SK-N-SH treated with all-trans-retinoic acid at 6 μM for 48 hours (cell line): ENCODE measurements around the gene CDC42EP5.

Source experiments
- ATAC-seq: fragments of 200-7000 bp; cut with Tn5 transposase; 3 replicates; pipeline ENCODE4 v1.9.1; 2020; ENCODE audit warnings: mild to moderate bottlenecking, moderate library complexity
- ARNTL ChIP-seq: fragments of 450-650 bp; formaldehyde crosslinking; IDR thresholded peaks from 2 replicates; pipeline ENCODE4 v1.5.0; 2020; ENCODE audit warnings: low read depth, mild to moderate bottlenecking, moderate library complexity, borderline replicate concordance
- BACH2 ChIP-seq: fragments of 250-450 bp; sonication (Bioruptor Pico); IDR thresholded peaks from 2 replicates; pipeline ENCODE4 v1.9.0; 2021; ENCODE audit warnings: mild to moderate bottlenecking, borderline replicate concordance
- CREB5 ChIP-seq: fragments of 250-450 bp; sonication (Bioruptor Pico); IDR thresholded peaks from 2 replicates; pipeline ENCODE4 v1.5.1; 2020; ENCODE audit warnings: low read depth, mild to moderate bottlenecking, moderate library complexity
- CSDC2 ChIP-seq: fragments of 250-450 bp; sonication (Bioruptor Pico); IDR thresholded peaks from 2 replicates; pipeline ENCODE4 v1.5.0; 2020; ENCODE audit warnings: mild to moderate bottlenecking, moderate library complexity
- CSRNP3 ChIP-seq: fragments of 250-450 bp; sonication (Bioruptor Pico); IDR thresholded peaks from 2 replicates; pipeline ENCODE4 v1.5.1; 2021; ENCODE audit warnings: mild to moderate bottlenecking, moderate library complexity
- ESRRG ChIP-seq: fragments of 250-450 bp; sonication (Bioruptor Pico); IDR thresholded peaks from 2 replicates; pipeline ENCODE4 v1.6.1; 2021; ENCODE audit warnings: mild to moderate bottlenecking
- GLIS3 ChIP-seq: fragments of 250-450 bp; sonication (Bioruptor Pico); IDR thresholded peaks from 2 replicates; pipeline ENCODE4 v1.5.0; 2020; ENCODE audit warnings: mild to moderate bottlenecking, moderate library complexity
- OSR1 ChIP-seq: fragments of 250-450 bp; sonication (Bioruptor Pico); IDR thresholded peaks from 2 replicates; pipeline ENCODE4 v1.8.0; 2022; ENCODE audit warnings: moderate library complexity, mild to moderate bottlenecking, inconsistent platforms
- RARB ChIP-seq: fragments of 250-450 bp; sonication (Bioruptor Pico); IDR thresholded peaks from 2 replicates; pipeline ENCODE4 v1.8.0; 2021; ENCODE audit warnings: mild to moderate bottlenecking, moderate library complexity
- SNAI2 ChIP-seq: fragments of 250-450 bp; sonication (Bioruptor Pico); IDR thresholded peaks from 2 replicates; pipeline ENCODE4 v1.5.0; 2020; ENCODE audit warnings: mild to moderate bottlenecking, moderate library complexity
- TCF4 ChIP-seq: fragments of 250-450 bp; sonication (Bioruptor Pico); IDR thresholded peaks from 2 replicates; pipeline ENCODE4 v1.8.0; 2021; ENCODE audit warnings: mild to moderate bottlenecking, moderate library complexity, borderline replicate concordance
- TOX ChIP-seq: fragments of 250-450 bp; sonication (Bioruptor Pico); IDR thresholded peaks from 2 replicates; pipeline ENCODE4 v1.8.0; 2021; ENCODE audit warnings: mild to moderate bottlenecking, moderate library complexity, borderline replicate concordance
- ZC3H10 ChIP-seq: fragments of 250-450 bp; sonication (Bioruptor Pico); IDR thresholded peaks from 2 replicates; pipeline ENCODE4 v1.5.1; 2021; ENCODE audit warnings: mild to moderate bottlenecking, moderate library complexity
- ZFP3 ChIP-seq: fragments of 250-450 bp; sonication (Bioruptor Pico); IDR thresholded peaks from 2 replicates; pipeline ENCODE4 v1.5.0; 2020; ENCODE audit warnings: mild to moderate bottlenecking, moderate library complexity
- ZFP30 ChIP-seq: fragments of 450-650 bp; formaldehyde crosslinking; IDR thresholded peaks from 2 replicates; pipeline ENCODE4 v1.5.0; 2022; ENCODE audit warnings: mild to moderate bottlenecking, moderate library complexity
- ZNF565 ChIP-seq: fragments of 450-650 bp; formaldehyde crosslinking; conservative IDR thresholded peaks from 2 replicates; pipeline ENCODE4 v1.5.0; 2020; ENCODE audit warnings: low read depth, mild to moderate bottlenecking, moderate library complexity
- ZNF70 ChIP-seq: fragments of 450-650 bp; formaldehyde crosslinking; IDR thresholded peaks from 2 replicates; pipeline ENCODE4 v1.5.0; 2020; ENCODE audit warnings: mild to moderate bottlenecking, moderate library complexity
- ZNF8 ChIP-seq: fragments of 450-650 bp; formaldehyde crosslinking; IDR thresholded peaks from 2 replicates; pipeline ENCODE4 v1.5.0; 2020; ENCODE audit warnings: mild to moderate bottlenecking, moderate library complexity
- TF ChIP-seq, protein P1 (sequence below): fragments of 250-450 bp; sonication (Bioruptor Pico); IDR thresholded peaks from 2 replicates; pipeline ENCODE4 v1.8.0; 2021; ENCODE audit warnings: low read depth, mild to moderate bottlenecking, moderate library complexity, borderline replicate concordance
- TF ChIP-seq, protein P2 (sequence below): fragments of 250-450 bp; sonication (Bioruptor Pico); IDR thresholded peaks from 2 replicates; pipeline ENCODE4 v1.5.0; 2020; ENCODE audit warnings: mild to moderate bottlenecking, moderate library complexity
- TF ChIP-seq, protein P3 (sequence below): fragments of 250-450 bp; sonication (Bioruptor Pico); IDR thresholded peaks from 2 replicates; pipeline ENCODE4 v1.8.0; 2020; ENCODE audit warnings: mild to moderate bottlenecking, moderate library complexity, borderline replicate concordance

Gene CDC42EP5

DNA sequence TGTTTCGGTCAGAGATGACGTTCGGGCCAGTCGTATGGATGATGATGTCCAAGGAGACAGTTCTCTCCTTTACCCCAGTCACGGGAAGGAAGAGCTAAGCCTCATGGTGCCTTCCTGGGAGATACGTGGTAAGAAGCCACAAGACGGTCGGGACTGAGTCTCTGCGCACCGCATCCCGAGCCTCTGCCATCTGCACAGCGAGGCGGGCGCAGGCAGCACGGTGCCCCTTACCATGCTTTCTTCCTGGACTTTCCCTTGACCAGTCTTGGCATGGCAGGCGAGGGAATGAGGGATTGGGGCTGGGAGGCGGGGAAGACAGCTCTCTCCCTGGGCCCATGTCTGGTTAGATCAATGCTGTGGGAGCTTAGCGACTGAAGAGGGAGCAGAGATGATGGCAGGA, 19.5 kb upstream of the CDC42EP5 start:
- TF ChIP-seq RARB (CRISPR knock-in tag) (no peak), GLIS3 (CRISPR knock-in tag) (no peak), ZFP30 (CRISPR knock-in tag) (no peak), ZNF8 (CRISPR knock-in tag) (no peak), TOX (CRISPR knock-in tag) (no peak), ESRRG (CRISPR knock-in tag) (no peak), ZNF565 (CRISPR knock-in tag) (no peak), CREB5 (CRISPR knock-in tag) (no peak), ZFP3 (CRISPR knock-in tag) (no peak), ZNF70 (CRISPR knock-in tag) (no peak), ARNTL (CRISPR knock-in tag) (no peak), BACH2 (CRISPR knock-in tag) (no peak), TCF4 (CRISPR knock-in tag) (no peak), OSR1 (no peak), SNAI2 (no peak), CSRNP3 (no peak)
- TF ChIP-seq, protein P1, sequence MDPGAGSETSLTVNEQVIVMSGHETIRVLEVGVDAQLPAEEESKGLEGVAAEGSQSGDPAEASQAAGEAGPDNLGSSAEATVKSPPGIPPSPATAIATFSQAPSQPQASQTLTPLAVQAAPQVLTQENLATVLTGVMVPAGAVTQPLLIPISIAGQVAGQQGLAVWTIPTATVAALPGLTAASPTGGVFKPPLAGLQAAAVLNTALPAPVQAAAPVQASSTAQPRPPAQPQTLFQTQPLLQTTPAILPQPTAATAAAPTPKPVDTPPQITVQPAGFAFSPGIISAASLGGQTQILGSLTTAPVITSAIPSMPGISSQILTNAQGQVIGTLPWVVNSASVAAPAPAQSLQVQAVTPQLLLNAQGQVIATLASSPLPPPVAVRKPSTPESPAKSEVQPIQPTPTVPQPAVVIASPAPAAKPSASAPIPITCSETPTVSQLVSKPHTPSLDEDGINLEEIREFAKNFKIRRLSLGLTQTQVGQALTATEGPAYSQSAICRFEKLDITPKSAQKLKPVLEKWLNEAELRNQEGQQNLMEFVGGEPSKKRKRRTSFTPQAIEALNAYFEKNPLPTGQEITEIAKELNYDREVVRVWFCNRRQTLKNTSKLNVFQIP (CRISPR knock-in tag): no peak
- TF ChIP-seq, protein P2, sequence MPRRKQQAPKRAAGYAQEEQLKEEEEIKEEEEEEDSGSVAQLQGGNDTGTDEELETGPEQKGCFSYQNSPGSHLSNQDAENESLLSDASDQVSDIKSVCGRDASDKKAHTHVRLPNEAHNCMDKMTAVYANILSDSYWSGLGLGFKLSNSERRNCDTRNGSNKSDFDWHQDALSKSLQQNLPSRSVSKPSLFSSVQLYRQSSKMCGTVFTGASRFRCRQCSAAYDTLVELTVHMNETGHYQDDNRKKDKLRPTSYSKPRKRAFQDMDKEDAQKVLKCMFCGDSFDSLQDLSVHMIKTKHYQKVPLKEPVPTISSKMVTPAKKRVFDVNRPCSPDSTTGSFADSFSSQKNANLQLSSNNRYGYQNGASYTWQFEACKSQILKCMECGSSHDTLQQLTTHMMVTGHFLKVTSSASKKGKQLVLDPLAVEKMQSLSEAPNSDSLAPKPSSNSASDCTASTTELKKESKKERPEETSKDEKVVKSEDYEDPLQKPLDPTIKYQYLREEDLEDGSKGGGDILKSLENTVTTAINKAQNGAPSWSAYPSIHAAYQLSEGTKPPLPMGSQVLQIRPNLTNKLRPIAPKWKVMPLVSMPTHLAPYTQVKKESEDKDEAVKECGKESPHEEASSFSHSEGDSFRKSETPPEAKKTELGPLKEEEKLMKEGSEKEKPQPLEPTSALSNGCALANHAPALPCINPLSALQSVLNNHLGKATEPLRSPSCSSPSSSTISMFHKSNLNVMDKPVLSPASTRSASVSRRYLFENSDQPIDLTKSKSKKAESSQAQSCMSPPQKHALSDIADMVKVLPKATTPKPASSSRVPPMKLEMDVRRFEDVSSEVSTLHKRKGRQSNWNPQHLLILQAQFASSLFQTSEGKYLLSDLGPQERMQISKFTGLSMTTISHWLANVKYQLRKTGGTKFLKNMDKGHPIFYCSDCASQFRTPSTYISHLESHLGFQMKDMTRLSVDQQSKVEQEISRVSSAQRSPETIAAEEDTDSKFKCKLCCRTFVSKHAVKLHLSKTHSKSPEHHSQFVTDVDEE (CRISPR knock-in tag): no peak
- no peak for ATAC-seq

GRCh38 chr19:54489766-54490165, 16.7 kb upstream of the CDC42EP5 start:
- TF ChIP-seq CSRNP3 (no peak), TCF4 (CRISPR knock-in tag) (no peak), CREB5 (CRISPR knock-in tag) (no peak), ZC3H10 (CRISPR knock-in tag) (no peak), BACH2 (CRISPR knock-in tag) (no peak), RARB (CRISPR knock-in tag) (no peak), ESRRG (CRISPR knock-in tag) (no peak), CSDC2 (CRISPR knock-in tag) (no peak), ZNF565 (CRISPR knock-in tag) (no peak), ARNTL (CRISPR knock-in tag) (no peak), ZFP3 (CRISPR knock-in tag) (no peak), SNAI2 (no peak)
- TF ChIP-seq, protein P1 (CRISPR knock-in tag): no peak
- TF ChIP-seq, protein P3, sequence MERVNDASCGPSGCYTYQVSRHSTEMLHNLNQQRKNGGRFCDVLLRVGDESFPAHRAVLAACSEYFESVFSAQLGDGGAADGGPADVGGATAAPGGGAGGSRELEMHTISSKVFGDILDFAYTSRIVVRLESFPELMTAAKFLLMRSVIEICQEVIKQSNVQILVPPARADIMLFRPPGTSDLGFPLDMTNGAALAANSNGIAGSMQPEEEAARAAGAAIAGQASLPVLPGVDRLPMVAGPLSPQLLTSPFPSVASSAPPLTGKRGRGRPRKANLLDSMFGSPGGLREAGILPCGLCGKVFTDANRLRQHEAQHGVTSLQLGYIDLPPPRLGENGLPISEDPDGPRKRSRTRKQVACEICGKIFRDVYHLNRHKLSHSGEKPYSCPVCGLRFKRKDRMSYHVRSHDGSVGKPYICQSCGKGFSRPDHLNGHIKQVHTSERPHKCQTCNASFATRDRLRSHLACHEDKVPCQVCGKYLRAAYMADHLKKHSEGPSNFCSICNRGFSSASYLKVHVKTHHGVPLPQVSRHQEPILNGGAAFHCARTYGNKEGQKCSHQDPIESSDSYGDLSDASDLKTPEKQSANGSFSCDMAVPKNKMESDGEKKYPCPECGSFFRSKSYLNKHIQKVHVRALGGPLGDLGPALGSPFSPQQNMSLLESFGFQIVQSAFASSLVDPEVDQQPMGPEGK (CRISPR knock-in tag): no peak

More at GRCh38 chr19:54489766-54490165, 16.7 kb upstream of the CDC42EP5 start:
- ATAC-seq: no peak
